Epidermal melanocyte (primary cell): ENCODE results near the gene PRKCG.
A peak's percentile ranks its signal among the peaks of the same experiment; 100 is the strongest.

ENCODE experiments used
- DNase-seq: peaks from one replicate; pipeline ENCODE4 v3.0.0; 2011; ENCODE audit warnings: low spot score; ENCODE audit not compliant: insufficient read length

PRKCG gene

DNA sequence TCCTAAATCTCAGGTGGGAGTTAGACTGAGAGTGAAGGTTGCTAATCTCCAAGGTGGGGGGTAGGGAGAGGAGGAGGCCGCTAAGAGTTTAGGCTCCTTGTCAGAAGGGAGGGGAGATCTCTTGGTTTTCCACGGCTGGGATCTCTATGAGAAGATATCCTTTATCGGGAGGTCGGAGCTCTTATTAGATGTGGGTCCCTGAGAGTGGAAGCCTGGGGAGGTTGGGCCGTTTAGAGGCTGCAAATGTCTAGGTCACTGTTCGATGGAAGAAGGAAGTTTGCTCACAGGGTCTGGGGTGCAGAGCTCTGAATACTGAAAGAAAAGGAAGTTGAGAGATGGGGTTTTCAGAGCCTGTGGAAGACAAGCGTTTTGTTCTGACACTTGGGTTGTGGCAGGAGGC is 10.5 kb upstream of the PRKCG start:
- no peak for DNase-seq

DNA sequence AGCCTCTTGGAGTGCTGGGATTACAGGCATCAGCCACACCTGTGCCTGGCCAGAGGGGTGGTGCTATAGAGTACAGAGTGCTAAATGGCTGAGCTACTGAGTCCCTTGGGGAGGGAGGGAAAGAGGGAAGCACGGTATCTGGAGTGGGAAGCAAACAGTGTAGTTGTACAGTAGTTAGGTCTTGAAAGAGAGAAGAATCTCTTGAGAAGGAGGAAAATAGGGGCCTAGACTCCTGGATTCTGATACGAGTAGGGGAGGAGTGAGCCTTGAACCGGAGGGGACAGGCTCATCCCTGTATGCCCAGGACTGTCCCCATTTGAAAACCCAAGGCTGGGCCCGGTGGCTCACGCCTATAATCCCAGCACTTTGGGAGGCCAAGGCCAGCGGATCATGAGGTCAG is 9.2 kb upstream of the PRKCG start:
- DNase-seq: no peak

DNA sequence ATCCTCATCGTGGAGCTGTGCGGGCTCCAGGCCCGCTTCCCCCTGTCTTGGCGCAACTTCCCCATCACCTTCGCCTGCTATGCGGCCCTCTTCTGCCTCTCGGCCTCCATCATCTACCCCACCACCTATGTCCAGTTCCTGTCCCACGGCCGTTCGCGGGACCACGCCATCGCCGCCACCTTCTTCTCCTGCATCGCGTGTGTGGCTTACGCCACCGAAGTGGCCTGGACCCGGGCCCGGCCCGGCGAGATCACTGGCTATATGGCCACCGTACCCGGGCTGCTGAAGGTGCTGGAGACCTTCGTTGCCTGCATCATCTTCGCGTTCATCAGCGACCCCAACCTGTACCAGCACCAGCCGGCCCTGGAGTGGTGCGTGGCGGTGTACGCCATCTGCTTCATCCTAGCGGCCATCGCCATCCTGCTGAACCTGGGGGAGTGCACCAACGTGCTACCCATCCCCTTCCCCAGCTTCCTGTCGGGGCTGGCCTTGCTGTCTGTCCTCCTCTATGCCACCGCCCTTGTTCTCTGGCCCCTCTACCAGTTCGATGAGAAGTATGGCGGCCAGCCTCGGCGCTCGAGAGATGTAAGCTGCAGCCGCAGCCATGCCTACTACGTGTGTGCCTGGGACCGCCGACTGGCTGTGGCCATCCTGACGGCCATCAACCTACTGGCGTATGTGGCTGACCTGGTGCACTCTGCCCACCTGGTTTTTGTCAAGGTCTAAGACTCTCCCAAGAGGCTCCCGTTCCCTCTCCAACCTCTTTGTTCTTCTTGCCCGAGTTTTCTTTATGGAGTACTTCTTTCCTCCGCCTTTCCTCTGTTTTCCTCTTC is 8.0 kb upstream of the PRKCG start:
- DNase-seq: no peak

DNA sequence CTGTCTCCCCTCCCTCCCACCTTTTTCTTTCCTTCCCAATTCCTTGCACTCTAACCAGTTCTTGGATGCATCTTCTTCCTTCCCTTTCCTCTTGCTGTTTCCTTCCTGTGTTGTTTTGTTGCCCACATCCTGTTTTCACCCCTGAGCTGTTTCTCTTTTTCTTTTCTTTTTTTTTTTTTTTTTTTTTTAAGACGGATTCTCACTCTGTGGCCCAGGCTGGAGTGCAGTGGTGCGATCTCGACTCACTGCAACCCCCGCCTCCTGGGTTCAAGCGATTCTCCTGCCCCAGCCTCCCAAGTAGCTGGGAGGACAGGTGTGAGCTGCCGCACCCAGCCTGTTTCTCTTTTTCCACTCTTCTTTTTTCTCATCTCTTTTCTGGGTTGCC is 7.4 kb upstream of the PRKCG start:
- no peak for DNase-seq

DNA sequence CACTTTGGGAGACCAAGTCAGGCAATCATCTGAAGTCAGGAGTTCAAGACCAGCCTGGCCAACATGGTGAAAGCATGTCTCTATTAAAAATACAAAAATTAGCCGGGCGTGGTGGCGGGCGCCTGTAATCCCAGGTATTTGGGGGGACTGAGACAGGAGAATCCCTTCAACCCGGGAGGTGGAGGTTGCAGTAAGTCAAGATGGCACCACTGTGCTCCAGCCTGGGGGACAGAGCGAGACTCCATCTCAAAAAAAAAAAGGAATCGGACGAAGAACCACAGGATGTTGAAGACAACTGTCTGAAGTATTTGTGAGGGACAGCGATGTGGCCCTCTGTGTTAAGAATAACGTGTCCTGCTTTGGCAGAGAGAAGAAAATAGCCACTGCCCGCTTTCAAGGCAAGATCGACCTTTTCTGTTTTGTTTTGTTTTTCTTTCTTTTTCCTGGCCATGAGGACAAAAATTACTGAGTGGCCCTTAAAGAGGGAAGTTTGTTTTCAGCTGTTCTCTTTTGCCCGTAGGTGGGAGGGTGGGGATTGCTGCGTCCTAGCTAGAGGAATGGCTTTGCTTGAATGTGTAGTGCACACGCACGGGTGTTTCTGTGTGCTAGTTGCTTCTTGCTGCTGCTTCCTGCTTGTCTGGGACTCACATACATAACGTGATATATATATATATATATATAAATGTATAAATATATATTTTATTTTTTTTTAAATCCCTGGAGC is 6.2 kb upstream of the PRKCG start:
- no peak for DNase-seq

DNA sequence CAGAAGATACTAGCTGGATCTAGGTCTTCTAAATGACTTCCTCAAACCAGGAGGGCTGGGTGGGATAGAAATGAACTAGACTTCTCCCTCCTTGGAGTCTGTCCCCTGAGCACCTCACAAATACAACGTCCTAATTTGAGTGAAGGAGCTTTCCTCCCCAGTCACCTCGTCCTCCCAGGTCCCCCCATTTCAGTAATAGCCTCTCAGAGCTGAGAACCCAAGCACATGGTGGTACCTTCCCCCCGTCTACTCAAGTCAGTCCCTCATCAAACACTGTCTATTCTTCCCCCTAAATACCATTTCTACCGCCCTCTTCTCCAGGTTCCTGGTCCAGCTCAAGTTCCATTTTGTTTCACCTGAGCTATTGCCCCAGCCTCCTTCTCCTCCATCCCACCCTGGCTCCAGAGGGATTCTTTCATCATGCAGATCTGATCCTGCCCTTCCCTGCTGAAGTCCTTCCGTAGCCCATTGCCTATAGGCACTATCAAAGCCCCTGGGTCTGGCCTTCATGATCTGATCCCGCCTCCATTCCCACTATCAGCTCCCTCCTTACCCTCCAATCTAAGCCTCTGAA is 5.3 kb upstream of the PRKCG start:
- DNase-seq: peak; percentile 13

DNA sequence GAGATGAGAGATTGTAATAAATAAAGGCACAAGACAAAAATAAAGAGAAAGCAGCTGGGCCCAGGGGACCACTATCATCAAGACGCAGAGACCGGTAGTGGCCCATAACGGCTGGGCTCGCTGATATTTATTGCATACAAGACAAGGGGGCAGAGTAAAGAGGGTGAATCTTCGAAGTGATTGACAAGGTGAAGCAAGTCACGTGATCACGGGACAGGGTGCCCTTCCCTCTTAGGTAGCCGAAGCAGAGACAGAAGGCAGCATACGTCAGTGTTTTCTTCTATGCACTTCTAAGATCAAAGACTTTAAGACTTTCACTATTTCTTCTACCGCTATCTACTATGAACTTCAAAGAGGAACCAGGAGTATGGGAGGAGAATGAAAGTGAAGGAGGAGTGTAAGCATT is 4.6 kb upstream of the PRKCG start:
- no peak for DNase-seq

DNA sequence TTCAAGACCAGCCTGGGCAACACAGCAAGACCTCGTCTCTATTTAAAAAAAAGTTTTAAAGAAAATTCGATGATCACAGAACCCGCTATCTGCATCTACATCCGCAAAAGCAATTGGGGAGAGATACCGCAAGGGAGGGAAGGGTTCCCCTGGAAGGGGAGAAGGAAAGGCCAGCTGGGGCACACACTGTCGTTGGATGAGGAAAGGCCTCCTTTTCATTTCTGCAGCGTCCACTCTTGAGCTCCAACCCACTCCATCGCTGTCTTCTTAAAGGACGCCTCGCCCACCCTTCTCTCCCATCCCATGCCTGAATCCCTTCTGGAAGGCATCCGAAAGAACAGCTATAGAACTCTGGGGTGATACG is 3.2 kb upstream of the PRKCG start:
- no peak for DNase-seq

DNA sequence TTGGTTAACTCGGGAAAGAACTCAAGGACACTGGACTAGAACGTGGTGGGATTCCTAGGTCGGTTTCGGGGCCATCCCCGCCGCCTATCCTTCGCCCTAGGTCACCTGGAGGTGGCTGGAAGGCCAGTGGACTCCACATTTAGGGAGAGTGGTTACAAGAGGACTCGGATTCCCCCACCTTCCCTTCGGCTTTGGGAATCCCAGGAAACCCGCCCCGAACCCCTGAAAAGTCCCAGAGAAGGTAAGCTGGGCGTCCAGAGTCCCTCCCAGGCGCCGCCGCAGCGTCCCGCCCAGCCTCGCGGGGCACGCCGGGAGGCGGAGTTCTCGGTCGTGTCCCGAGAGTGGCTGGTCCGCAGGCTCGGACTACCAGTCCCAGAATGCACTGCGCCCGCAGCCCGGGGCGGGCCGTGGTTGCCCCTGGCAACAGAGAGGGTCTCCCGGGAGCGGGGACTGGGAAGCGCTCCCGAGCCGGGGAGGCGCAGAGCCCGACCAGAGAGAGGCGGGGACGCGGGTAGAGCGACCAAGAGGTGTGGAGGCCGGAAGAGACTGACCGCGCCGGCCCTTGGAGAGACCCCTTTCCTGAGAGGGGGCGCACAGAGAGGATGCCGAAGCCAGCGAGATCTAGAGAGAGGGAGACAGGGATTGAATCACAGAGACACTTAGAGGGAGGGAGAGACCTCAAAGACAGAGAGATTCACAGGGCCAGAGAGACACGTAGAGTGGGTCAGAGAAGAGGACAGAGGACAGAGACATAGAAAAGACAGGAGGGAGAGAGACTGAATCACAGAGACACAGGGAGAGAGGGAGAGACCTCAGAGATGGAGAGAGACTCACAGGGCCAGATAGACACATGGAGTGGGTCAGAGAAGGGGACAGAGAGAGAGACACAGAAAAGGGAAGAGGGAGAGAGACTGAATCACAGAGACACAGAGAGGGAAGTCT is 2.6 kb upstream of the PRKCG start:
- DNase-seq: peak; percentile 97

DNA sequence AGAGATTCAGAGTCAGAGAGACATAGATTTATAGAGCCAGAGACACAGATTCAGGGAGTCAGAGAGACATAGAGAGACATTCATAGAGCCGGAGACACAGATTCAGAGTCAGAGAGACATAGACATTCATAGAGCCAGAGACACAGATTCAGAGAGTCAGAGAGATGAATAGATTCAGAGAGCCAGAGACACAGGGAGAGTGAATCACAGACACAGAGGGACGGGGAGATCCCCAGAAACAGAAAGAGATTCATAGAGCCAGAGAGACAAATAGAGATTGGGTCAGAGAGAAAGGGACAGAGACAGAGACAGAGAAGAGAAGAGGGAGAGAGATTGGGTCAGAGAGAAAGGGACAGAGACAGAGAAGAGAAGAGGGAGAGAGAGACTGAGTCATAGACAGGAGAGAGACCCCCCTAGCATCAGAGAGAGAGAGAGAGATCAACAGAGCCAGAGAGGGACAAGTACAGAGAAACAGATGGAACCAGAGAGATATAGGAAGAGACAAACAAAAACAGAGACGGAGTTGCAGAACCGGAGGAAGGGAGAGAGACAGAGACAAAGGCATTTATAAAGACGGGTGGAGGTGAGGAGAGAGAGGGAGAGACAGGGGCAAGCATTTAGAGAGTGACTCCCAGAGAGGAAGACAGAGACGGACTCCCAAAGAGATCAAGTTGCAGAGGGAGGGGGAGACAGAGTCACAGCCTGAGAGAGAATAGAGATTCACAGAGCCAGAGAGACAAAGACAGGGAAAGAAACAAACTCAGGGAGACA is 1.1 kb upstream of the PRKCG start:
- peak; percentile 14 for DNase-seq

DNA sequence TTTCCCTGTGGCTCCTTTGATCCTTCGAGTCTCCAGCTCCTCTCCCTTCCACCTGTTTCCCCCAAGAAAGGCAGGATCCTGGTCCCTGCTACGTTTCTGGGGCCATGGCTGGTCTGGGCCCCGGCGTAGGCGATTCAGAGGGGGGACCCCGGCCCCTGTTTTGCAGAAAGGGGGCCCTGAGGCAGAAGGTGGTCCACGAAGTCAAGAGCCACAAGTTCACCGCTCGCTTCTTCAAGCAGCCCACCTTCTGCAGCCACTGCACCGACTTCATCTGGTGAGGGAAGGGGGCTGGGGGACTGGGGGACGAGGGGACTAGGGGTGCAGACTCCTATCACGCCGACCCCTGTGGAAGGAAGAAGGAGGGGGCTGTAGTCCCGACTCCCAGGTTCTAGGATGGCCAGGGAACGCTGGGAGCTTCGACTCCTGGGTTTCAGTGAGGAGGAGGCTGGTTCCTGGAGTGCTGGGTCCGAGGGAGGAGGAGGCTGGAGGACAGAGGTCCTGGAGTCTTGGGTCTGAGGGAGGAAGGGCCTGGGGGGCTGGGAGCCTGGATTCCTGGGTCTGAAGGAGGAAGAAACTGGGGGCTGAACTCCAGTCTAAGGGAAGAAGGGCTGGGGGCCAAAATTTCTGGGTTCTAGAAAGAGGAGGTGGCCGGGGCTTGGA is 524 bp downstream of the PRKCG start:
- peak; percentile 0 for DNase-seq

DNA sequence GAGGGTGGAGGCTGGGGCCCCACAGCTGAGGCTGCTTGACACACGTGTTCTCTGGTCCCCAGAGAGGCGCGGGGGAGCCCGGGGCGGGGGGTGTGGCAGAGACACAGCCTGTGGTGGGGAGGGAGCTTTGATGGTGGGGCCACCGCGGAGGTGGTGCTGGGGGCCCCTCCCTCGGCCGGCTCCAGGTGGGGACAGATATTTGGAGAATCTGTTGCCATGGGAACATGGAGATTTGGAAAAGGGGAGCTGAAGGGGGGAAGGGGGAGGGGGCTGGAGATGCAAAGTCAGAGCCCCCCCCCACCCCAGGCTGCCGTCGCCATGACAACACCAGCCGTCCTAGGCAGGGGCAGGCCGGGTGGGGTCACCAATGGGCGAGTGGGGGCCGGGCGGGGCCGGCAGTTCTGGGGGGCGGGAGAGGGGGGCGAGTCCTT is 1.2 kb downstream of the PRKCG start:
- DNase-seq: no peak

DNA sequence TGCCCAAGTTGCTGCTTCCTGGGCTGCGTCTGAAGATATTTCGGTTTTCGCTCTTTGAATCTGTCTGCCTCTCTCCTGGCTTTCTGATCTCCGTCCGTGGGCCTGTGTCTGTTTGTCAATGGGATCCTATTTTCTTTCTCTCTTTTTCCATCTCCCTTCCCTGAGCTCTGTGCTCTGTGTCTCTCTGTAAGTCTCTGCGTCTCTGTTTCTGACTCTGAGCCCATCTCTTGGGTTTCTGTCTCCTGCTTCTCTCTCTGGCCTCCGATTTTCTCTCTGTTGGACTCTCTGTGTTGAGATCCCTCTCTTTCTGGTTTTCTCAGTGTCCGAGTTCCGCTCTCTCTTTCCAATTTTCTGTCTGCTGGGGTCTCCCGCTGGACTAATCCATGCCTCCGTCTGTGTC is 1.7 kb downstream of the PRKCG start:
- no peak for DNase-seq

DNA sequence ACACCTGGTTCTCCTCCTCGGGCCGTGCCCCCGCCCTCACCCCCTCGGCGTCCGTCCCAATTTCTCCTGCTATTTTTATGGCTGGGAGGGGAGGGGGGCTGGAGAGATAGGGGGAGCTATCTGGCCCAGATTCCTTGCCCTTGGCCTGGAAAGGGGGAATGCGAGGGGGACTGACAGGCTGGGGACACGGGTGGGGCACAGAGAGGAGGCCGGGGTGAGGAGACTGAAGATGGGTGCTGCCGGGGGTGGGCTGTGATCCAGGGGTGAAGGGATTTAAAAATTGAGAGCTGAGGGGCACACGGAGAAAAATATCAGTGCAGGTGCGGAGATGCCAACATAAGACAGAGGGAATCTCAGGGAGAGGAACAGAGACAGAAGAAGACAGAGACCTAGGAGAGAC is 2.3 kb downstream of the PRKCG start:
- no peak for DNase-seq

DNA sequence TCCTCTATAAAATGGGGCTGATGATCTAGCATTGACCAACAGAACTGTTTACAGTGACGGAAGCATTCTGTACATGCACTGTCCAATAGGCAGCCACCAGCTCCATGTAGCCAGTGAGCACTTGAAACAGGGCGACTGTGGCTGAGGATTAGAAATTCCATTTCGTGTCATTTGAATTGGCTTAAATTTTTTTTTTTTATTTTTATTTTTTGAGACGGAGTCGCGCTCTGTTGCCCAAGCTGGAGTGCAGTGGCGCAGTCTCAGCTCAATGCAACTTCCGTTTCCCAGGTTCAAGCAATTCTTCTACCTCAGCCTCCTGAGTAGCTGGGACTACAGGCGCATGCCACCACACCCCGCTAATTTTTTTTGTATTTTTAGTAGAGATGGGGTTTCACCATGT is 3.0 kb downstream of the PRKCG start:
- no peak for DNase-seq

DNA sequence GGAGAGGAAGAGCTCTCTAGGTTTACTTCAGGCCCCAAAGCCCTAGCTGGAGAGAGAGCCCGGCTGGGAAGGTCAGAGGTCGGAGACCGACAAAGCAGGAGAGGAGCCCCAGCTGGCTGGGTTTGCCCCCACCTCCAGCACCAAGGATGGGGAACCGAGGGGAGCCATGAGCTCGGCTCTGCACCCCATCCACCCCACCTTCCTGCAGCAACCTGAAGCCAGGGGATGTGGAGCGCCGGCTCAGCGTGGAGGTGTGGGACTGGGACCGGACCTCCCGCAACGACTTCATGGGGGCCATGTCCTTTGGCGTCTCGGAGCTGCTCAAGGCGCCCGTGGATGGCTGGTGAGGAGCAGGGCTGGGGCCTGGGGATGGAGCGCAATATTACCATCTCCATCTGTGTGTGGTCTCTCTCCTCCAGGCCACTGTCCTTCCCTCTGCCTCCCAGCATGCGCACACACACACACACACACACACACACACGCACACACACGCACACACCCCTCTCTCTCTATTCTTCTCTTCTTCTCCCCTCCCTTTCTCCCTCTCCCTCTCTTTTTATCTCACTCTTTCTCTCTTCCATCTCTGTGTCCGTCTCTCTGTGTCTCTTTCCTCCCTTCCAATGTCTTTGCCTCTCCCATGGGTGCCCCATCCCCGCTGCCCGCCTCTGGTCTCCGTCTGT is 10.4 kb downstream of the PRKCG start:
- no peak for DNase-seq

DNA sequence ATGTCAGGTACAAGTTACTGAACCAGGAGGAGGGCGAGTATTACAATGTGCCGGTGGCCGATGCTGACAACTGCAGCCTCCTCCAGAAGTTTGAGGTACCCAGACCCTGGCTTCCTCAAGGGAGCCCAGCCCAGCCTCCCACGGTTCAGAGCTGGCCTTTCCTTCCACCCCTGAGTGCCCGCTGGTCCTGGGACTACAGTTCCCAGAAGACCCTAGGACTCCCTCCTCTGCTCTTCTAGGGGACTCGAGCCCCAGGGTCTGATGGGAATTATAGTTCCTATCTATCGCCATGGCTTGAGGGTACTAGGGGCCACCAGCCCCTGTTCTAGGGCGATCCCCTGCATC is 11.0 kb downstream of the PRKCG start:
- DNase-seq: no peak

DNA sequence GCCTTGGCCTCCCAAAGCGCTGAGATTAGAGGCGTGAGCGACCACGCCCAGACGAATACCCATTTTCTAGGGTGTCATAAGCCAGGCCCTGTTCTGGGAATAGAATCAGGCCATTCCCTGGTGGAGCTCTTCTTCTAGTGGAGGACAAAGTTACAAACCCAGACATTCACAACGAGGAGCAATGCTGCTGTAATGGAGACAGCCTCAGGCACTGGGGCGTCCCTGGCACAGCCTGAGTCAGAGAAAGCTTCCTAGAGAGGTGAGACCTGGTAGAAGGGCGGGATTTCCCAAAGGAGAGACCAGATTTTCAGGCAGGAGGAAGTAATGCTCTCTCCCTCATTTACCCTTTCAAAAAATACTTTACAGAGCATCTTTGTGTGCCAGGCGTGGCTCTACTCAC is 12.7 kb downstream of the PRKCG start:
- DNase-seq: no peak

DNA sequence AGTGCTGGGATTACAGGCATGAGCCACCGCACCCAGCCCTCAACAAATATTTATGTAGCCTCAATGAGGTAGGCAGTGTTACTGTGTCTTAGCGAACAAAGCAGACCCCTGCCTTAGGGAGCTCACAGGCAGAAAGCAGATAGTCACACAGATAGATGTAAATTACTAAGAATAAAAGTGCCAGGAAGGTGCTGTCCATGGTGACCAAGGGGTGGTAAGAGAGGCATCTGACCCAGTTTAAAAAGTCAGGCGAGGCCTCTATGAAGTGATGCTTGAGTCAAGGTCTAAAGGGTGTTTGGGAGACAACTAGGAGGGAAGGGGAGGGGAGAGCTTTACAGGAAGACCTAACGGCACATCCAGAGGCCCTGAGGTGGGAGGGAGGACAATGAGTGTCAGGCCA is 14.7 kb downstream of the PRKCG start:
- no peak for DNase-seq

DNA sequence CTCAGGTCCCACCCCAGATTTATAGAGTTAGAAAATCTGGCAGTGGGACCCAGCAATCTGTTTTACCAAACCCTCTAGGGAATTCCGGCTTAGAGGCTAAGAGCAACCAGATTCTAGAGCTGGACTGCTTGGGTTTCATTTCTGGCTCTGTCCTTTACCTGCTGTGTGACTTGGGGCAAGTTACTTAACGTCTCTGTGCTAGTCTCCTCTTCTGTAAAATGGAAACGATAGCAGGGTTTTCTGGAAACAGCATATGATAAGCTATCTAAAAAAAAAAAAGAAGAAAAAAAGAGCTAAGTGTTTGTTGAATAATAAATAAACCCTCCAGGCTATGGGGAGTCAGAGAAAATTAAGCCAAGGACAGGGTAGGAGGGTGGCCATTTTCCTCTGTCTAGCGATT is 15.5 kb downstream of the PRKCG start:
- no peak for DNase-seq
